HG03045 (cell line): ENCODE results near the gene F10.

Experiments used
- ATAC-seq: cut with Tn5 transposase; IDR thresholded peaks from one replicate; pipeline ENCODE4 v1.9.1; 2021; ENCODE audit warnings: mild to moderate bottlenecking, moderate library complexity; ENCODE audit not compliant: unreplicated experiment

Gene F10

DNA sequence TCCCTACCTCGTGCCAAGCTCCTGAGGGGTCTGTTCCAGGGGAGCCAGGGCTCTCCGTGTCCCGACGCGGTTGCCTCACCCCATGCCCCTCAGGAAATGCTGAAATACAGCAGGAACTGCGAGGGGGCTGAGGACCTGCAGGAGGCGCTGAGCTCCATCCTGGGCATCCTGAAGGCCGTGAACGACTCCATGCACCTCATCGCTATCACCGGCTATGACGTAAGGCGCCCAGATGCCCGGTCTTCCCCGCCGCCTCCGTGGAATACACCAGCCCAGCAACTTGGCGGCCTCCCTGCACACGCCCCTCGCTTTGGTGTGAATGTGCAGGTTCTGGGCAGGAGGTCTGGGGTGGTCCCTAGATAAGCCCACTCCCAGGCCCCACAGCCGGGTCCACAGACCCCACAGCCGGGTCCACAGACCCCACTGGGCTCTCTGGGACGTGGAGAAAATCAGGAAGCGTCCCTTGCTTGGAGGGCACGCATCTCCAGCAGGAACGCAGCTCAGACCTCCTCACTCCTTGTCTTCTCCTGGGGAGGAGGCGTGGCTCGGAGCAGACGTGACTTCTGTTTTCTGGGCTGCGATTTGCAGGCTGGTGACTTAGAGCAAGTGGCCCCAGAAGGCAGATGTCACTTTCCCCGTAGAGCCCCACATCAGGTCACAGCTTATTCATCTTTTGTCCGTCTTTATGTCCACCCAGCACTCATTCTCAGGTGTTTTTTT, 36.4 kb upstream of the F10 start:
- no peak for ATAC-seq

- no peak for ATAC-seq
Observed at GRCh38 chr13:113086991-113087922, 35.3 kb upstream of the F10 start.

DNA sequence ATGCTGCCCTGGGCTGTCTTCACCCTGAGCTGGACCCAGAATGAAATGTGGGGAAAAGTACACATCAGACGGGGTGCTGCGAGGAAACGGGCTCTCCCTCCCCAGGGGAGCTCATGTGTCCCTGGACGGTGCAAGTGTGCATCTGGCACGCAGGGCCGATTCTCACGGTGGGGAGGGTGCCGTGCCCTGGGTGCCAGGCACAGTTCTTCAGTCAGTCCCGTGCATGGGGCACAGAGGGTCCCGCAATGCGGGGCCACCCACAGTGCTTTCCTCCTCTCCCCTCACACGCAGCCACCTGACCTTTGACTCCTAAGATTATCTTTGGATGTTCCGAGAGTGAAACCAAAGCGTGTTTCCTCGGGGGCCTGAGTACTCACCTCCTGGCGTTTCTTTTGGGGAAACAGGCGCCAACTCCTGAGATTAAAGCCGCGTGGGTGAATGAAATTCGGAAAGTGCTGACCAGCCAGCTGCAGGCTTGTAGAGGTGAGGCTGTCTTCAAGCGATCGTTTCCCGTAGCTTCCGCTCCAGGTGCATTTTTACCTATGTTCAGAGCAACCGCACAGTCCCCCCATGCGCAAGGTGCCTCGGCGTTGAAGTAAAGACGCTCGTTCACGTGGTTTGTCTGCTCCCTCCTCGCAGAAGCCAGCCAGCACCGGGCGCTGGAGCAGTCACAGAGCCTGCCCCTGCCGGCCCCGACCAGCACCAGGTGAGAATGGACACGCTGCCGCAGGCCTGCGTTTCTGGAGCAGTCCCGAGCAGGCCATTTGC, 34.5 kb upstream of the F10 start:
- no peak for ATAC-seq

- ATAC-seq = no peak
Observed at GRCh38 chr13:113088691-113089020, 33.9 kb upstream of the F10 start.

DNA sequence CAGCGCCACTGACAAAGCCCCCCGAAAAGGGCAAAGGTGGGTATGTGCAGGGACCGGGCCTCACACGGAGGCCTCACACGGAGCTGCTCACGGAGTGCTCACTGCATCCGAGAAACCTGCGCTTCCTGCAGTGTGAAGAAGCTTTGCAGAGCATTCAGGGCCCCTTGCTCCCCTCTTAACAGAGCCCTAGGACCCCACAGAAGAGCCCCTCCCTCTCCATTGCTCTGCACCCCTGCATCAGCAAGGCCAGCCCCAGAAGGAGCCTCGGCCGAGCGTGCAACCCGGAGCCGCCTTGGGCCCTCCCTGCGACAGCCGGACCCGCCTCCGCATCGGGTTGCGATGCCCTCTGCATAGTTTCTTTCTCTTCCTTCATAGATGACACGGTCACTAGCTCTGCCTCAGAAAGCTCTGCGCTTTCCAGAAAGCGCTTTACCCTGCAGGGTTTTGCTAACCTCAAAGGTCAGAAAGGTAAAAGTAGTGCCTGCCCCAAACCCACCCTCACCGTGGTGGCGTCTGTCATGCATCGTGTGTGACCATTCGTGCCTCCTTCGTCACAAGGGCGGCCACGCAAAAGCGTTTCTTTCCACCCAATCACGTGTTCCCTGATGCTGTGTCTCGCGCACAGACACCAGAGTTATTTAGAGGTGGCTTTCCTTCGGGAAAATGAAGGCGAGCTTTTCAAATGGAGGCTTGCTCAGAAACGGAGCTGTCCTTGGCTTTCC, 32.7 kb upstream of the F10 start:
- ATAC-seq = no peak

- ATAC-seq = no peak
Observed at GRCh38 chr13:113090415-113090770, 32.2 kb upstream of the F10 start.

GRCh38 chr13:113090806-113091205, 31.8 kb upstream of the F10 start:
- ATAC-seq = no peak

GRCh38 chr13:113091211-113091771, 31.3 kb upstream of the F10 start:
- no peak for ATAC-seq

DNA sequence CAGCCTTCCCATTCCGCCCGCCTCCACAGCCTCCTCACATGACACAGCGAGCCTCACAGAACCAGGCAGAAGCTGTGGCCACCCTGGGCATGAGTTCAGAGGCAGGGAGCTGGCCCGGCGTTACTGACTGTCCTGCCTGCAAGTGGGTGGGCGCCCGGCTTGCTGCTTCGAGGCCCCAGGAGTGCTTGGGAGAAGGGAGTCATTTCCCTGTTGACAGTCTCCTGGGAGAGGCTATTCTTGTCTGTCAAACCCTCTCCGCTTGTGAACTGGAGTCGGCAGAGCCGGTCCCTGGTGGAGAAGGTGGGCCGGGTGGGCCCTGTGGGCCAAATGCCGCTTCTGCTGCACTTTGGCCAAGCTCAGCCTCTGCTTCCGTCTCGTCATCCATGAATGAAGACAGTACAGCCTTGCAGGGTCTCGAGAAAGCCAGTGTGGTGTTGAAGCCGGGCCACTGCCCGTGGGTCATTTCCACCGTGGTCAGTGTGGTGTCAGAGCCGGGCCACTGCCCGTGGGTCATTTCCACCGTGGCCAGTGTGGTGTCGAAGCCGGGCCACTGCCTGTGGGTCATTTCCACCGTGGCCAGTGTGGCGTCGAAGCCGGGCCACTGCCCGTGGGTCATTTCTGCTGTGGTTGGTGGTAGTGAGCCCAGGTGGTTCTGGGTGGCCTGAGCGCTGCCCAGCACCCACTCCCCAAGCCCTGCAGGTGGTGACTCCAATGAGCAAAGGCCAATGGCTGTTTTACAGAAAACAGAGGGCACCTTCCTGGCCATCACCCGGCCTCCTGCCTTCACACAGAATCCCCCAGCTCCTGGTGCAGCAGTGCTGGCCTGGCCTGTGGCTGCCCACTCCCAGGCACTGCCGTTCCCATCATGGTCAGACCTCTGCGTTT, 30.5 kb upstream of the F10 start:
- ATAC-seq = no peak

- no peak for ATAC-seq
Observed at GRCh38 chr13:113092776-113093579, 29.6 kb upstream of the F10 start.

GRCh38 chr13:113093580-113094409, 28.8 kb upstream of the F10 start:
- ATAC-seq = no peak

DNA sequence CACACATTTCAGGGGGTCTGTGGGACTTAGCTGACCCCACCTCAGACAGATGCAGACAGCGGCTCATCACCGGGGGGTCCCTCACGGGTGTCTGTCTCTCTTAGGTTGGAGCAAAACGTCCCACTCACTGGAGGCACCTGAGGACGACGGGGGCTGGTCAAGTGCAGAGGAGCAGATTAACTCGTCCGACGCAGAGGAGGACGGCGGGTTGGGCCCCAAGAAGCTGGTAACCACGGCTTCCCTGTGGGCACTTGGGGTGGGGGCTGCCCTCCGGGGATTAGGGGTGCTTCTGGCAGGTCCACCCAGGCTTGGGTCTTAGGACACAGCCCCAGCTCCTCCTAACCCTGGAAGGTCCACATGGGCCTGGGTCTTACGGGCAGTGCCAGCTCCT, 28.2 kb upstream of the F10 start:
- no peak for ATAC-seq

DNA sequence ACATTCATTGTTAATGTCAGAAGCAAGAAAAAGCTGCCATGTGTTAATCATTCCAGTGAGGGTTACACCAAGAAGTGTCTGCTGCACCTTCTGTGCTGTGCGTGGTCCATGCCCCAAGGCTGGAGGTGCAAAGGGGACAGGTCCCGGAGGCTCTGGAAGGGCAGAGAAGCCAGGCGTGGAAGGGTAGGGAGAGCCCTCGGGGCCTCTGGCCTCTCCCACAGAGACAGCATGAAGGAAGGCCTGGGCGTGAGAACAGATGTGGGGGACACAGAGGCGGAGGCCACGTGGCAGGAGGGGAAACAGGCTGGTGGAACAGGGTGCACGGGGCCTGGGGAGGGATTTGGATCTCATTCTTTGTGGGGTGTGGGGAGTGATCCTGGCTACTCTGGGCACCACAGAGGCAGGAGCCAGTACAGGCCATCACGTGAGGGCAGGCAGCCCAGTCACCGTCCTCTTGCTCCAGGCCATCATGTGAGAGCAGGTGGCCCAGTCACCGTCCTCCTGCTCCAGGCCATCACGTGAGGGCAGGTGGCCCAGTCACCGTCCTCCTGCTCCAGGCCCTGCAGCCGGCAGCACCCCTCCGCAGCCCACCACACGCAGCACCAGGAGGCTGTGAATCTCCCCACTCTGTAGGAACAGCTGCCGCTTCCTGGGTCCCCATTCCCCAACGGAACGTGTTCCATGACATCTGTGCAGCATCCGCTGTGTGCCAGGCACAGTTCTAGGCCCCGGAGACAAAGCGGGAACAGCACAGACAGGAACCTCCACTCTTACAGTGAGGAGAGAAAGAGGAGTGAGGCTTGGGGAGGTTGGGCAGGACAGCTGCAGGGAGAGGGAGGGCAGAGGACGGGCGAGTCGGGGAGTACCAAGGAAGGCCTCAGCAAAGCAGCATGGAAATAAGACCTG, 27.2 kb upstream of the F10 start:
- no peak for ATAC-seq

DNA sequence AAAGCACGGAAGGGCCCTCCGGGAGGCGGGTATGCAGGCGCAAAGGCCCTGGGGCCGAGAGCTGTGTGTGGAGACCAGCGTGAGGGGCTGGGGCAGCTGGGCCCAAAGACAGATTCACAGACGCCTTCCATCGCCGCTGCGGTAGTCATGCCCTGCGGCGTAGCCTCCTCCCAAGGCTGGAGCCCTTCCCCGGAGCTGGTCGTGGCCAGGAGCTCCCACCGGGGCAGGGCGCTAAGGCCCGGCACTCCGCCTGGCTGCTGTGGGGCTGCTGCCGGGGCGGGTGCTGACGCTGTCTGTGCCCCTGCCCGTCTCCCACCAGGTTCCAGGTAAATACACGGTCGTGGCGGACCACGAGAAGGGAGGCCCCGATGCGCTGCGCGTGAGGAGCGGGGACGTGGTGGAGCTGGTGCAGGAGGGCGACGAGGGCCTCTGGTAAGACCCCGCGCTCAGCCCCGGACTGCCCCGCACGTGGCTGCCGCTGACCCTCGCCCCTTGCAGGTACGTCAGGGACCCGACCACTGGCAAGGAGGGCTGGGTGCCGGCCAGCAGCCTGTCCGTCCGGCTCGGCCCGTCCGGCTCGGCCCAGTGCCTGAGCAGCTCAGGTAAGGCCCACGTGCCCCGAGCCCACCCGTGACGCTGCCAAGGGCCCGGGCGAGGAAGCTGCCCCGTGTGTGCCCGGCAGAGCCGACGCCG, 26.4 kb upstream of the F10 start:
- ATAC-seq = no peak

DNA sequence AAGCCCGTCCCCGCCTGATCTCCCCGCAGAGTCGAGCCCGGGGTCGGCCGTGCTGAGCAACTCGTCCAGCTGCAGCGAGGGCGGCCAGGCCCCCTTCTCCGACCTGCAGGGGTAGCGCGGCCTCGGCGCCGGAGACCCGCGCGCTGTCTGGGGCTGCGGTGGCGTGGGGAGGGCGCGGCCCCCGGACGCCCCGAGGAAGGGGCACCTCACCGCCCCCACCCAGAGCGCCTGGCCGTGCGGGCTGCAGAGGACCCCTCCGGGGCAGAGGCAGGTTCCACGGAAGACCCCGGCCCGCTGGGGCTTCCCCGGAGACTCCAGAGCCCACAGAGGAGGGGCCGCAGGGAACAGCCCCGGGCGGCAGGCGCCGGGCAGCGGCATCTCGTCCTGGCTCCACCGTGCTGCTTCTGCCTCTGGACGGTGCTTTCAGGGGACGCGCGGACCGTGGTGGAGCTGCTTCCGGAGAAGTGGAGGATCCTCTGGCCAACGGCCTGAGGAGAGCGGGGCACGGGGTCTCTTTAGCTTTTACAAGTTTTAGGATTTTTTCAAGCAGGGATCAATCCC, 25.8 kb upstream of the F10 start:
- no peak for ATAC-seq

DNA sequence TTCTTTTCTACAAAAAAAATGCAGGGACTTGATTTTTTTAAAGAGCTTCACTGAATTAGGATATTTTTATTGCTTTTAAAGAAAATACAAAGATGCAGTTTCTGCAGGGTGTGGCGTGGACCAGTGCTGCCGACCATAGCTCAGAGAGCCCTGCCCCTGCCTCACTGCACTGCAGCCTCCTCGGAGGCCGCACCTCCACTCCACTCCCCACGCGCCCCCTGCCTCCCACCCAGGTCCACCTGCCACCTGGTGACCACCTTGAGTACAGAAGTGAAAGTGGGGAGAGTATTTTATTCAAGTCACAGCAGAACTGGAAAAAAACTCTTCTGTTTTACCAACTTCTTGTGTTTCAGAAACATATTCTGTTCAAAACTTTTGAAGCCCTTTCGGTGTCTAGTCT, 24.9 kb upstream of the F10 start:
- no peak for ATAC-seq
